Midbrain (tissue), 1 donor: ENCODE data around the gene MORN1.

Experiments used
- DNase-seq: peaks from one replicate; lab custom pipeline; 2025; lab: John Stamatoyannopoulos, UW

MORN1 gene

GRCh38 chr1:2373551-2374251 lies 17.7 kb downstream of the MORN1 start:
- no peak for DNase-seq

GRCh38 chr1:2372551-2373490 lies 18.5 kb downstream of the MORN1 start:
- no peak for DNase-seq

- DNase-seq: no peak
Measured at GRCh38 chr1:2368053-2368744, 23.2 kb downstream of the MORN1 start.

GRCh38 chr1:2363847-2364513 lies 27.4 kb downstream of the MORN1 start:
- no peak for DNase-seq

- DNase-seq: no peak
Measured at GRCh38 chr1:2360588-2361364, 30.6 kb downstream of the MORN1 start.

- DNase-seq: no peak
Measured at GRCh38 chr1:2358651-2359640, 32.4 kb downstream of the MORN1 start.

- no peak for DNase-seq
Measured at GRCh38 chr1:2358072-2358471, 33.3 kb downstream of the MORN1 start.

GRCh38 chr1:2356911-2357845 lies 34.2 kb downstream of the MORN1 start:
- no peak for DNase-seq

GRCh38 chr1:2356401-2356800 lies 35.0 kb downstream of the MORN1 start:
- no peak for DNase-seq

- no peak for DNase-seq
Measured at GRCh38 chr1:2355373-2356261, 35.7 kb downstream of the MORN1 start.

- DNase-seq: no peak
Measured at GRCh38 chr1:2354511-2355372, 36.6 kb downstream of the MORN1 start.

GRCh38 chr1:2353551-2354438 lies 37.6 kb downstream of the MORN1 start:
- no peak for DNase-seq

GRCh38 chr1:2352897-2353550 lies 38.3 kb downstream of the MORN1 start:
- no peak for DNase-seq

- DNase-seq: no peak
Measured at GRCh38 chr1:2352341-2352896, 38.9 kb downstream of the MORN1 start.

GRCh38 chr1:2351723-2352122 lies 39.6 kb downstream of the MORN1 start:
- no peak for DNase-seq
